ENCODE data around the gene BCOR.

Gene BCOR

DNA sequence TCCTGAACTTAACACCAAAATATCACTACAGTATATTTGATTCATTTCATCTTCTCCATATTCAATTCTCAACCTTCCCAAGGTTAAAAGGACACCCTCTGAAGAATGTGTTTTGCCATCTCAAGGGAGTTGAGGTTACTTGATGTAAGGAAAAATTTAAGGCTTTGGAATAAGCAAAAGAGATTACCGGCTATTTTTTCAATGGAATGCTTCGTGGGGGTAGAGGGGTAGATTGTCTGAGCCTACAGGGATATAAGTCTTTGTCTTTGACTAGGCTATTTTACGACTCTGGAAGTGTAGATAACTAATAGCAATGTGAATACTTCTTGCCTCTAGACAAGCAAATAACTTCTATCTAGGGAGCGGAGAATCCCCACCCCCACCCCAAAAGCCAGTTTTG lies 78.2 kb downstream of the BCOR start:
- no peak for DNase-seq (ENCODE audit: low spot score)

DNA sequence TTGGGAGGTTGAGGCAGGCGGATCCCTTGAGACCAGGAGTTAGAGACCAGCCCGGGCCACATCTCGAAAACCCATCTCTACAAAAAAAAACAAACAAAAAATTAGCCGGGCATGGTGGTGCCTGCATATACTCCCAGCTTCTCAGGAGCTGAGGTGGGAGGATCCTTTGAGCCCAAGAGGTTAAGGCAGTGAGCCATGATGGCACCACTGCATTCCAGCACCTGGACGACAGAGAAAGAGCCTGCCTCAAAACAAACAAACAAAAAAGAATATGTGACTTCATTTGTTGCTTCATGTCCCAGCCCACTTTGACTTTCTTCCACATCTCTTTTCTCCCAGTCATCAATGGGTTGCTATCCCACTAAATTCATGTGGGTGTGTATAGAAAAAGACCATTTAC lies 79.7 kb downstream of the BCOR start:
- DNase-seq (ENCODE audit: low spot score): no peak

DNA sequence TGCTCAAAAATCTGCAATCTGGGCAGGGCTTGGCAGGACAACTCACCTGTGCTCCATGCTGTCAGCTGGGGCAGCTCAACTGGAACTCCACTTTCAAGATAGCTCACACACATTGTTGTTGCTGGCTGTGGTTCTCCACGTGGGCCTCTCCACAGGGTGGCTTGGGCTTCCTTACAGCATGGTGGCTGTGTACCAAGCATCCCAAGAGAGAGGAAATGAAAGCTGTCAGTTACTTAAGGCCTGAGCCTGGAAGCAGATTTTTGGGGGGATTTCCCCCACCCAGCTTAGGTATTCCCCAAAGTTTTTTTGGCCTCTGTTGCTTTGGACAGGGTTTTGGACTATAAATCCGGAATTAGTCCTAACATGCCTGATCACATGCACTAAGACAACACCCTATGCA lies 81.0 kb downstream of the BCOR start:
- no peak for DNase-seq (ENCODE audit: low spot score)

GRCh38 chrX:40015693-40016092 lies 82.1 kb downstream of the BCOR start:
- no peak for DNase-seq (ENCODE audit: low spot score)

GRCh38 chrX:40013266-40014195 lies 84.2 kb downstream of the BCOR start:
- peak; percentile 45 for DNase-seq (ENCODE audit: low spot score)

DNA sequence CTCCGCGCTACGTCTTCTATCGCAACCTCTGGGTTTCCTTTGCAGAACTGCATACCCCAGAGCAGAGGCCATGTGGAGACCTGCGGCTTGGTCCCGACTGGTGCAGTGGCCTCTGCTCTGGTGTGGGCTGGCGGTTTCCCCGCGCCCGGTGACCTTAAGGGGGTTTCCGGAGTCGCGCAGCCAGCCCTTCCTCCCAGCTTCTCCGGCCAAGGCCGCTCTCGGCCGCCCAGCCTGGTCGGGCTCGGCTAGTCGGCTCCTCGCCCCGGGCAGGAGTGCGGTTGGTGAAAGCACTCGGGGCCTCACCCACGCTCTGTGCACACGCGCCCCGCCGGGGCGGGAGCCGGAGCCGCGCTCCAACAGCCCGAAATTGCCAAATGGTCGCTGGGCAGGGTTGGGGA lies 84.9 kb downstream of the BCOR start:
- DNase-seq (ENCODE audit: low spot score): no peak

GRCh38 chrX:40012039-40012867 lies 85.5 kb downstream of the BCOR start:
- no peak for DNase-seq (ENCODE audit: low spot score)

GRCh38 chrX:40011322-40012038 lies 86.3 kb downstream of the BCOR start:
- no peak for DNase-seq (ENCODE audit: low spot score)

DNA sequence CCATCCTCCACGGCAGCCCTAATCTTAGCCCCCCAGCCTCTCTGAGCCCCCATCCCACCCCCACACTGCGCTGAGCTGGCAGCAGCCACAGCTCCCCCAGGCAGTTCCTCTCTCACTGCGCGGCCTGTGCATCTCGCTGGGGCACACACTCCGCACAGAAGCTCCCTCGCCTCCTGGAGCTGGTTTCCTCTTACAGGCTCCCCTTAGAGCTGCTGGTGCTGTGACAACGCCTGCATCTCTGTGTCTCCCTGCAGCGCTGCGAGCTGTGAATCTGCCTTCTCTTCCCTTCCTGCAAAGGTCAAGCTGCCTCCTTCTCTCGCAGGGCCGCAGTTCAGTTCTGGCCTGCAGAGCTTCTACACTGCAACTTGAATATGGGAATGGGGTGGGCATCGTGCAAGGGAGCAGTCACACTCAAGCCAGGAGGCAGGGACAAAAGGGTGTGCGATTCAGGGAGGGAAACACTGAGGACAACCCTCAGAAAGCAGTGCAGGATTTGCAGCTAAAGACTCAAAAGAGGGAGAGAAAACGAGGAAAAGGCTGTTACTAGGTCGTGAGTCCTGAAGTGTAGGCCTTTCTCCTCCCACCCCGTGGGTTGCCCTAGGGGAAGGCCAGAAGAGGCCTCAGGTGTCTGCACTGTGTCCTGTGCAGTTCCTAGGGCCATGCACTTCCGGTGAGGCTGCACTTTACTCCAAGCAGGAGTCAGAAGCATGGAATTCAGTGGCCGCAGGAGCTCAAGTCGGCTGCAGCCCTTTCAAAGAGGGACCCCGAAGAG lies 87.0 kb downstream of the BCOR start:
- no peak for DNase-seq (ENCODE audit: low spot score)

GRCh38 chrX:40009890-40010289 lies 87.9 kb downstream of the BCOR start:
- DNase-seq (ENCODE audit: low spot score): no peak

- no peak for DNase-seq (ENCODE audit: low spot score)
These were observed 88.3 kb downstream of the BCOR start for GRCh38 chrX:40009462-40009851.

- DNase-seq (ENCODE audit: low spot score): no peak
These were observed 88.8 kb downstream of the BCOR start for GRCh38 chrX:40008791-40009461.

DNA sequence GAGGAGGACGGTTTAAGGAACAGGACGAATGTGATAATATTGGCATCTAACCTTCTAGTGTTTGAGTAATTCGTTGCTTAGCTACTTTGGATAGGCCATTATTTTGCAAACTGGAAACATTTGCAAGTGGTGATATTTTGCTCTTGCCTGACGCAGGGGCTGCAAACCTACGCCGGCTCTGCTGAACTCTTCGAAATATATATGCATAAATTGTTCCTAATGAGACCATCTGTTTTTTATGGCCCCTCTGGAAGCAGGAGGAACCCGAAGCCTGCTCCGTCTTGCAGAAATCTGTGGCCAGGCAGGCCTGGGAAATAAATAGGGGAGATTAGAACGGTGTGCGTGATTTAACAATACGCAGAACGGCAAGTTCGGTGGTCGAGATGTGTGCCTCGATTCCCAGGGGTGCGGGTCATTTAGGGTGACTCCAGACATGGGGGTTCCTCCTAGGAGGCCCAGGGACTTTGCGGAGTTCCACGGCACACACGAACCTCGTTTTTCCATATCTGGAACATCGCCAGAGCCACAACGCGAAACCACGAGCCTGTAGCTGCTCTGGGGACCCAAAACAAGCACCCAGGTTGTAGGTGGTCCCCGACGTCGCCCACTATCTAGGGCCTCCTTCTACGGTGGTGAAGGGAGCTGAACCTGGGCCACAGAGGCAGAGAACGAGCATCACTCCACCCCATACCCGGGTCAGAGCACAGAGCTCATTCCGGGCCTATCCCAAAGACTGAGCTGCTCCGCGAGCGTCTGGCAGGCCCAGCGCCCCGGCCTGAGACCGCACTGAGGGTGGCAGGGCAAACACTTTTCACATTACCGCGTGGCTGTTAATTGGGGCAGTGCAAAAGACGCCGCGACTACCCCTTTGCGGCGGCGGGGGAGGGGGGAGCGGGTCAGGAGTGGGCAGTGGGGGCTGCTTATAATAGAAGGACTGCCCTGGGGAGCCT lies 89.7 kb downstream of the BCOR start:
- no peak for DNase-seq (ENCODE audit: low spot score)

- DNase-seq (ENCODE audit: low spot score): no peak
These were observed 90.5 kb downstream of the BCOR start for GRCh38 chrX:40007131-40007755.

- no peak for DNase-seq (ENCODE audit: low spot score)
These were observed 91.4 kb downstream of the BCOR start for GRCh38 chrX:40006106-40007017.

DNA sequence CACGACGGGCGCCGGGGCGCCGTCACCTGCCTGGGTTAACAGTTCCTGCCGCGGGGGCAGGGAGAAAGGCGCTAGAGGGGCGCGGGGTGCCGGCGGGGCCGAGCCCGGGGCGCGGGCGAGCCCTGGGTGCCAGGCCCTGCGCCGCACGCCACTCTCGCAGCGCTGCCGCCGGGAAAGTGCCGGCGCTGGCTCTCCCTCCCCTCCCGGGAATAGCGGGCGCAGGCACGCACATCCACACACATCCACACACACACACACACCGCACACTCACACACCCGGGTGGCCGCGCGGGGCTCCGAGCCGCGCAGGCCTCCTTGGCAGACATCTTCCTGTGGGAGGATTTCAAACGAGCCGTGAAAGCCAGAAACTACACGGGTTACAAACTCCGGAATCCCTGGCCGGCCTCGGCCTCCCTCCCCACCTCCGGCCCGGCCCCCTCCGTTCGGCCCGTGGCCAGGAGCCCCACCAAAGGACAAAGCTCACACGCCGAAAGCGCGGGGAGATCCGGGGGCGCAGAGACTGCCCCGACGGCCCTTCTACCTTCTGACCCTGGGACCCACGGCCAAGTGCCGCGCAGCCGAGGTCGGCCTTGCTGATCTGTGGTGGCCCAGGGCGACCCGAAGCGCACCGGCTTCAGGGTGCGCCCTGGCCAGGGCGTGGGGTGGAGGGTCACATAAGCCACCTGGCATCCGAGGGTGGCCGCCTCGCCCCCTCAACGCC lies 92.3 kb downstream of the BCOR start:
- no peak for DNase-seq (ENCODE audit: low spot score)

DNA sequence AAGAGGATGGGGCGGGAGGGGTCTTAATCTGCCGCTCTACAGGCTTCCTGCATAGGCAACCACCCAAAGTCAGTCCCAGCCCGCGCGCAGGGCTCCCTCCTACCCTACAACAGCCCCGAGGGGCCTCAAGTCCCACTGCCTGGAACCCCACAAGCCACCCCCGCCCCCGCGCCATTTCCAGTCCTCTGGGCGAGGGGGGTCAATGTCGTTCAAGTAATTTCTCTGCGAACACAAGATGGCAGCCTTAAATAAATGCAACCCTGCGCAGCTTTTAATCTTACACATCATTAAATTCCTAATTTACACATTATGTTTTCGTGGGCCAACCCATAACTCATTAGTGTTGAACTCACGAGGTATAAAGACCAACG lies 92.9 kb downstream of the BCOR start:
- DNase-seq (ENCODE audit: low spot score): no peak

GRCh38 chrX:40004246-40004535 lies 93.6 kb downstream of the BCOR start:
- DNase-seq (ENCODE audit: low spot score): no peak
